SW 1271 (cell line): ENCODE results near the gene CTSL.
"Not testable (repeated sequence)": the region's sequence is repeated elsewhere in the genome, so short reads cannot be mapped to it uniquely, and the experiment has no call there.

Experiments
- DNase-seq, 2 experiments: peaks; one replicate each; lab custom pipeline; 2025; lab: John Stamatoyannopoulos, UW

The CTSL gene

GRCh38 chr9:87722393-87723088 is 3.4 kb upstream of the CTSL start:
- no peak for DNase-seq

- DNase-seq: no peak
Measured at GRCh38 chr9:87725356-87725899, 491 bp upstream of the CTSL start.

GRCh38 chr9:87729246-87729645 is 3.3 kb downstream of the CTSL start:
- DNase-seq: no peak

GRCh38 chr9:87731321-87731720 is 5.4 kb downstream of the CTSL start:
- DNase-seq: no peak

- no peak for DNase-seq
Measured at GRCh38 chr9:87732344-87732743, 6.4 kb downstream of the CTSL start.

DNA sequence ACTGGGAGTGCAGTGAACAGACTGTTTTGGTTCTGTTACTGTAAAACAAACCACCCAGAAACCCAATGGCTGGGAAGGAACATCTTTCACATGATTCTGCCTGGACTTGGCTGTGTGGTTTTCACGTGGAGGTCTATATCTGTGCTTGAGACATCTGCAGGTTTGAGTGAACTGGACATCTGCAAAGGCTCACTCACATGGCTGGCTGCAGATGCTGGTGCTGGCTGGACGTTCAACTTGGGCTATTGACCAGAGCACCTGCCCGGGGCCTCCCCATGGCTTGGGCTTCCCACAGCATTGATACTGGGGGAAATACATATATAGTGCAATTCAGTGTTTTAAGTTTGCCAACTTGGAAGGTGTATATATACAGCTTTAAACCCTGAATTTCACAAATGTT is 6.8 kb downstream of the CTSL start:
- DNase-seq: no peak

DNA sequence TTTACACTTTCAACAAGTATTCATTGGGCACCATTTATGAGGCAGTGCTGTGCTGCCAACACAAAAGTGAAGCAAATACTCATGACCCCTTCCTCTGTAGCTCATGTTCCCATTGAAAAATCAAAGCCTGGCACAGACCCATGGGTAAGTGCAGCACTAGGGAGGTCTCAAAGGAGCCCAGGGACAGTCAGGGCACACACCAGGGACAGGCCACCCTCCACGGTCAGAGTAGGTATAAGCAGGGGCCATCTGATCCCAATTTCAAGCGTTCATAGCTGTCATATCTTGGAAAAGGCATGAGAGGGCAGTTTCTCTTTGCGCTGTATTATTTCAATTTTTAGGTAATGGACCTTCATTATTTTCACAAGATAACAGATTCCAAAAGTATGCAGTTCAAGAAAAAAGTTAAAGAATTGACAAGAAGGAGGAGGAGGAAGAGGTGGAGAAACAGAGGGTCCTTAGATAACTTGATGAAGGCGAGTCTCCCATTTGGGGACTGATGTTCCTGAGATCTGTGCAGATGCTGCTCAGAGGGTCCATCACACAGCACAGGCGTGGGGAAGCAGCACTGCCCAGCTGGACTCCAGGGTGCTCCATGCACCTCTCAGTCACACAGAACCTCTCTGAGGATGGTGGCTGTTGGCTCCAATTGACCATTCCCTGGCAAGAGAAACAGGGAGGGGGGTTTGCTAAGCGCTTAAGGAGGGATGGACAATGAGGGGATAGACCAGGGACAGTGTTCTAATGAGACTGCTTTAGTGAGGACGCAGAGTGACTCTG is 7.5 kb downstream of the CTSL start:
- DNase-seq: no peak

DNA sequence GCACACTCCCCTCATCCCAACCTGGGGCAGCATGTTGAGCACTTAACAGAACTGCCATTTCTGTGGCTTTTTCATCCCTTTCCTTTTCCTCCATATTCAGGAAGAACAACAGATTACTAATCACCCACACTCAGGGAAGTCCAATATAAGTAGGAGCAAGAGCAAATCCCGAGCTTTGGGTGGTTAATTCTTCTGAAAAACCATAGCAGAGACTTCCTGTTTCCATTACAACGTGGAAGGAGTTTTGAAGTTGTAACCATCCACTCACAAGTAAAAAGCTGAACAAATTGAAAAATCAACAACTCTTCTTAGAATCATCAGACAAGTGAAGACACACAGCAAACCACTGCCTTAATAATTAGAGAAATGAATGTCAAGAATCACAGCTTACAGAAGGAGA is 8.2 kb downstream of the CTSL start:
- DNase-seq: no peak

GRCh38 chr9:87739546-87739945 is 13.6 kb downstream of the CTSL start:
- DNase-seq: no peak

DNA sequence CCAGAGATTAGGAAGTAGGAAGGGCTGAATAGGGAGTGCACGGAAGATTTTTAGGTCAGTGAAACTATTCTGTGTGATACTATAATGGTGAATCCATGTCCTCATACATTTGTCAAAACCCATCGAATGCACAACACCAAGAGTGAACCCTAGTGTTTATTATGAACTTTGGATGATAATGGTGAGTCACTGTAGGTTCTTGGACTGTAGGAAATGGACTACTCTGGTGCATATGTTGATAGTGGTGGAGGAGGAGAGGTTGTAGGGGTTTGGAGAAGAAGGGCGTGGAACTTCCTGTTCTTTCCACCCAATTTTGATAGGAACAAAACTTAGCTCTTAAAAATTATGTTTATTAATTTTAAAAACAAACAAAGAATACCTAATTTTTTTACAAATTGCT is 14.3 kb downstream of the CTSL start:
- DNase-seq: no peak

DNA sequence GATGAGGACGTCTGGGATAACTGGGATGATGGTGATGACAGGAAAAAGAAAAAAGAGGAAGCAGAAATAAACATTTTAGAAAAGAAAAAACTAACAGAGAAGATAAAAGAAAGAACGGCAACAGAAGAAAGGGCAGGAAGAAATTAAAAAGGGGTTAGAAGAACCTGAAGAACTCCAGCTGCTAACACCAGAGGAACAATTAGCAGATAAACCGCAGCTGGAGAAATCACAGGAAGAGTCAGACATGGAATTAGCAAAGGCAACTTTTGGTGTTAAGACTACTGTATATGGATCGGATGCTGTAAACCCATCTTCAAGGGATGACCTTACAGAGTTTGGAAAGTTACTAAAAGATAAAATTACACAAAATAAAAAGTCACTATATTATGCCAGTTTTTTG is 15.4 kb downstream of the CTSL start:
- no peak for DNase-seq

DNA sequence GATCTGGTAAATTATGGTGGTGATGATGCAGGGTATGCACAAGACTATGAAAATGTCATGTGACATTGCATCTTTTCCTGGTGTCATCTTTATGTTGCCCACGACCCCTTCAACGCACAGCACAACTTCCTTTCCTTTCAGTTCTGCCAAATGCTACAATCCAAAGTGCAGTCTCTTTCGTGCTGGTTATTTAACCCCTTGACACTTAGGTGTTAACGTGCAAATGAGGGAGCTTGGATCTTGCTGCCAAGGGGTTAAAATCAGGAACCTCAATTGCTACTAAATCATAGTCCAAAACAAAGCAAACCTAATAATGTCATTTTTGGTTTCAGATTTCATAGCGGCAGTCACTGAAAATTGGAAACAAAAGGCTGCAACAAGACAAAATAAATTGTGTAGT is 16.0 kb downstream of the CTSL start:
- DNase-seq: no peak

- DNase-seq: no peak
Measured at GRCh38 chr9:87742813-87743428, 17.0 kb downstream of the CTSL start.

GRCh38 chr9:87744247-87744646 is 18.3 kb downstream of the CTSL start:
- DNase-seq: not testable (repeated sequence)

DNA sequence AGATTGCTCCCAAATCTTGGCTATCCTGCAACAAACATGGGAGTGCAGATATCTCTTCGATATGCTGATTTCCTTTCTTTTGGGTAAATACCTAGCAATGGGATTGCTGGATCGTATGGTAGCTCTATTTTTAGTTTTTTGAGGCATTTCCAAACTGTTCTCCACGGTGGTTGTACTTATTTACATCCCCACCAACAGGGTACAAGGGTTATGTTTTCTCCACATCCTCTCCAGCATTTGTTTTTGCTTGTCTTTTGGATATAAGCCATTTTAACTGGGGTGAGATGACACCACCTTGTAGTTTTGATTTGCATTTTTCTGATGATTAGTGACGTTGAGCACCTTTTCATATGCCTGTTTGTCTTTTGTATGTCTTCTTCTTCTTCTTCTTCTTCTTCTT is 20.3 kb downstream of the CTSL start:
- no peak for DNase-seq

DNA sequence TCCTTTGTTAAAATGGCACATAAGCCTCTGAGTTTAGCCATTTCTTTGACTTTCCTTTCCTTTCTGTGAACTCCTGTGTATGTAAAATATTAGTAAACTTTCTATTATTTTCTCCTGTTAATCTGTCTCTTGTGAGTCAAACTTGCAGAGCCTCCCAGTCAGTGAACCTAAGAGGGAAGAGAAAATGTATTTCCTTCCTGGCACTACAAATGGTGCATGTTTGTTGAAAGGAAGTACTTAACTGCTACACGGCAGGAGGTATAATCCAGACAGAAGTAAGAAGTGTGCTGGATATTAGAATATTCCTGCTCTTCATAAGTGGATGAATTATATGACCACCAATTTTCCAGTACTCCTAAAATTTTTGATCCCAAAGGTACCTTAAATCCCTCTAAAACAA is 23.0 kb downstream of the CTSL start:
- no peak for DNase-seq

DNA sequence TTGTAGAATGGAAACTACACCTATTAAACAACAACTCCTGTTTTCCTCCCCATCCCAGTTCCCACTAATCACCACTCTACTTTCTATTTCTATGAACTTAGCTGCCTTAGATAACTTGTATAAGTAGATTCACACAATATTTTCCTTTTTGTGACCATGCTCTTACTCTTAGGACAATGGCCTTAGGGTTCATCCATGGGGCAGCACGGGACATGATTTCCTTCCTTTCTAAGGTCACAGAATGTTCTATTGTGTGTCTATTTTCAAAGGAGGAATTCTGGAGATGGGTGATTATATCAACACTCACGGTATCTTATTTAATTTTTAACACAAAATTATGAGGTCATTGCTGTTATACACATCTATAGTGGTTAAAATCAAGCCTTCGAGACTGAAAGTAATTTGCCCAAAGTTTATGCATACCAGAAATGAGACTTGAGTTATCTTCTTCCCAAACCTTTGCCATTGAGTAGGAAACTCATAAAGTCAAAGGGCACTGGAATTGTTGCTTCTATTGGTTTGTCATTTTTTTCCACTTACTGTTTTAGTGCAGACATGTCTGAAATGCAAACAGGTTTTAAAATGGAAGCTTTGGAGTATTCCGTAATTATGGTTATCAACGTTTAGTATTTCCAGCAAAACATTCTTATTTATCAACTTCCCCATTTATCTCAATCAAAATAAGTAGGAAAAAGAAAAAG is 23.6 kb downstream of the CTSL start:
- DNase-seq: no peak

- DNase-seq: no peak
Measured at GRCh38 chr9:87750726-87751125, 24.8 kb downstream of the CTSL start.

DNA sequence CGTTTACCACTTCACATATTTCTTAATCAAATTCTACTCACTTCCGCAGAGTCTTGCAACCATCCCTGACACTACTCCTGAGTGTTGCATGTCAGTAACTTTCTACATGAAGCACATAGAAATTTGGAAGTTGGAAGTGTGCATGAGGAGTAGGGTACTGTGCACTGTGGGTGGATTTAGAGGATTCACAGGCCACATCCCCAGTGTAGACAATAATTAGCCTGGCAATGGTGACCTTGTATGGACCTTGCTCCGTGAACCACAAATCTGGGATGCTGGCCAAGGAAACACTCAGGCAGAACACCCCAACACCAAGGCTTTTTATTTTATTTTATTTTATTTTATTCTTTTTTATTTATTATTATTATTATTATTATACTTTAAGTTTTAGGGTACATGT is 25.5 kb downstream of the CTSL start:
- no peak for DNase-seq

DNA sequence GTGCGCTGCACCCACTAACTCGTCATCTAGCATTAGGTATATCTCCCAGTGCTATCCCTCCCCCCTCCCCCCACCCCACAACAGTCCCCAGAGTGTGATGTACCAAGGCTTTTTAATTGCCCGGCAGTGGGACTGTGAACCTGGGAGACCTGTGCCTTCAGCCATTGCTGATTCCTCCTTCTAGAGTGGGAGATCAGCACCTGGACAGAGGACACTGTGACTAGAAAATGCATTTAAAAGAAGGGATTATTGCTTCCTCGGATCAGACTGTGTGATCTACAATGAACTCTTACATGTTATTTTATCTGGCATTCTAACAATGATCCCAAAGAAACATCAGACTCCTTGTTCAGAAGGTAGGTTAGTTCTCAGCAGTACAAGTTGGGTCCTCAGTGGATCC is 25.9 kb downstream of the CTSL start:
- no peak for DNase-seq

GRCh38 chr9:87753313-87753712 is 27.4 kb downstream of the CTSL start:
- DNase-seq: no peak

GRCh38 chr9:87758330-87758729 is 32.4 kb downstream of the CTSL start:
- DNase-seq: not testable (repeated sequence)
